CD4-positive, alpha-beta T cell treated with Interleukin-21 for 1 hour (primary cell): ENCODE results near the gene PSMD2.
"Not testable (repeated sequence)": the region's sequence is repeated elsewhere in the genome, so short reads cannot be mapped to it uniquely, and the experiment has no call there.

Source experiments
- DNase-seq: peaks from one replicate; pipeline ENCODE4 v3.0.0-alpha.2; 2020

PSMD2 gene

DNA sequence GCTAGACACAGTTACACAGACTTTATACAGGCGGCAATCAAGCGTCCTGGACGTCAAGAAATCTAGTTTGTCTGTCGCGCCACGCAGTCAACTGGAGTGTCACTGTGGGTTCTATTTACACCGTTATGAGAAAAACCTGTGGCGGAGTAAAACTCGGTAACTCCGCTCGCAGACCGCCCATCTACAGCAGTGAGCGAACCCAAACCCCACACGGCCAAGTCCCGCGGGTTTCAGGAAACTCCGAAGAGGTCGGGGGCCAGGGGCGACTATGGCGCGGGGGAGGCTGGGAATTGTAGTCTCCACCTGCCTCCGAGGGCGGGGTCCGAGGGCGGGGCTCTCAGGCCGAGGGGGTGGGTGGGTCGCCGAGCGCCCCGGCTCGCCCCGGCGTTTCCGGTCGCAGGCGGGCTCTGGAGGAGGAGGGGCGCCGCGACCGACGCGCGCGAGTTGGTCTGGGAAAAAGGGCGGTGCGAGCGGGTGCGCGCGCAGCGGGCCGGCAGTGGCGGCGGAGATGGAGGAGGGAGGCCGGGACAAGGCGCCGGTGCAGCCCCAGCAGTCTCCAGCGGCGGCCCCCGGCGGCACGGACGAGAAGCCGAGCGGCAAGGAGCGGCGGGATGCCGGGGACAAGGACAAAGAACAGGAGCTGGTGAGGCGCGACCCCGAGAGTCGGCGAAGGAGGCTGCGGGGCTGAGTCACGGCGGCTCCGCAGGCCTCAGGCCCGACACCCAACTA lies at the start of gene PSMD2:
Gene PSMD2 (plus strand): TSS at position 483 of the 729 bp plus-strand sequence. CDS start 26 bp downstream, at position 509.
- peak; percentile 98 for DNase-seq

DNA sequence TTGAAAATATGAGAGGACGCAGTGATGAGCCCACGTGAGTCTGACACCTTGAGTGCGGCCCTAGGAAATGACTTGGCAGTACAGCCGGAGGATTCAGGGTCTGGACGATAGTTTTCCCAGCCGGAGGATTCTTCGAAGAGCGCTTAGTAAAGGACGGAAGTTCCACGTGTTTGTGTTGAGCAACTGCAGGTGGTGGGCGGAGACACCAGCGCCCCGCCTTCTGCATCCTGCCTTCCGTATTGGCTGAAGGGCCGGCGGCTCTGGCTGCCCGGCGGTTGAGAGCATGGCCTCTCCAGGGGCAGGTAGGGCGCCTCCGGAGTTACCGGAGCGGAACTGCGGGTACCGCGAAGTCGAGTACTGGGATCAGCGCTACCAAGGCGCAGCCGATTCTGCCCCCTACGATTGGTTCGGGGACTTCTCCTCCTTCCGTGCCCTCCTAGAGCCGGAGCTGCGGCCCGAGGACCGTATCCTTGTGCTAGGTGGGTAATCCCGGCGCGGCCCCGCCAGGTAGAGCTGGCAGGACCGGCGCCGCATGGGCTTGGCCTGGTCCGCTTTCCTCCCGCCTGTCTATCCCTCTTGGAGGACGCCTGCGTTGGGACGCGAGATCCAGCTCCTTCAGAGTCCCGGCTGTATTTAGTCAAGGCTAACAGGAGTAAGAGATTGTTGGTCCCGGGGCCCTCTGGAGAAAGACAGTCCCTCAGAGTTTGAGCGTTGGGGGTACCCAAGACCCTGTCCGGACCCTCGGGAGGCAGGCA lies 49.5 kb upstream of the PSMD2 start, which contains the start of gene EEF1AKMT4:
Gene EEF1AKMT4 (plus strand): TSS at position 261 of the 755 bp plus-strand sequence. CDS start 23 bp downstream, at position 284.
- DNase-seq: peak; percentile 98

DNA sequence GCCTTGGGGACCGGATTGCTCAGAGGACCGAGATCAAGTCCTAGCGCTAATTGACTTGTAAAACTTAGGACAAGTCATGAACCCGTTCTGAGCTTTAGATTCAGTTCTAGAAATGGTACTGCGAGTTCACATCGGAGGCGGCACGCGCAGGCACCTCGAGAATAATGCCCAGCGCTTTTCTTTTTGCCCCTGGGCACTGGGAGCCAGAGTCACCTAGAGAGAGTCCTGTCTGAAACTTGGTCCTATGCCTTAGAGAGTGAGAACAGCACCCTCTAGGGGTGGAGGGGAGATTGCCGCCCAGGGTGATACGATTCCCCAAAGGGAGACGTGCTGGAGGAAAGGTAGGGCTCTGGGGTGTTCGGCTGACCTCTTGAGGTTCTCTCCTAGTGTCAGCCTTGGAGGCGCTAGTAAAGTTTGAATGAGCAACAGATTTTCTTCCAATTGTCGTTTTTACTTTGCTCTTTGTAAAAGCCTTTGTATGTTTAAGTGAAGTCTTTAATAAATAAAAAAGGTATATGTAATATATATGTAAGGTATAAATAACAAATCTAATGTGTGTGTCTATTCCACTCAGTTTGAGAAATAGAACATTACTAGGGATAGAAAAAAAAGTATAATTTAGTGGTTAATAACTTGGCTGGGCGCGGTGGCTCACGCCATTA lies 48.7 kb upstream of the PSMD2 start:
- DNase-seq: peak; percentile 91

DNA sequence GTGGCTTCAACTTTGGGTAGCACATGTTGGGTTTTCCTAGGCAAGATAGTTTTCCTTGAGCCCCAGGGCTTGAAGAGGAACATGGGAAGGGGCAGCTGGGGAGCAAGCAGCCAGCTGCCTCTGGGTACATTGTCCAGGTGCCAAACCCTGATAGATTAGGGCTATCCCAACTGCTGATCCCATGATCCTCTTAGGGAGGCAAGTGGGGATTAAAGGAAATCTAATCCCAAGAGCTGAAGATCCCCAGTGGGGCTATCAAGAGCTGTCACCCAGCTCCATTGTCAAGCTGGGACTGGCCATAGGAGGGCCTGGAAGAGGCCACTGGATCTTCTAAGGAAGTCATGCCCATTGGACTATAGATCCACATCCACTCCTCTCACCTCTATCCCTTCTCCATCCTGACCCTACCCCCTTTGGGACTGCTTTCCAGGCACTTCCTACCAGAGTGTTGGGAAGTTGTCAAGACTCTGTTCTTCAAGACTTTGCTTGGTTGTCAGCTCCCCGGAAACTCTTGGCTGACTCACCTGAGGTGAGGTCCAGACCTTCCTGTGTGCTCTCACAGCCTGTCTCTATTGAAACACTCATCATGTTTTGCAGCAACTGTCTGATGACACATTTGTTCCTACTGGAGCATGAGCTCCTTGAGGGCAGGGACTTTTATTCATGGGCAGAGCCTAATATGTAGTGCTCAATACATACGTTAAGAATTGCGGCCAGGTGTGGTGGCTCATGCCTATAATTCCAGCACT lies 43.6 kb upstream of the PSMD2 start:
- DNase-seq: no peak

DNA sequence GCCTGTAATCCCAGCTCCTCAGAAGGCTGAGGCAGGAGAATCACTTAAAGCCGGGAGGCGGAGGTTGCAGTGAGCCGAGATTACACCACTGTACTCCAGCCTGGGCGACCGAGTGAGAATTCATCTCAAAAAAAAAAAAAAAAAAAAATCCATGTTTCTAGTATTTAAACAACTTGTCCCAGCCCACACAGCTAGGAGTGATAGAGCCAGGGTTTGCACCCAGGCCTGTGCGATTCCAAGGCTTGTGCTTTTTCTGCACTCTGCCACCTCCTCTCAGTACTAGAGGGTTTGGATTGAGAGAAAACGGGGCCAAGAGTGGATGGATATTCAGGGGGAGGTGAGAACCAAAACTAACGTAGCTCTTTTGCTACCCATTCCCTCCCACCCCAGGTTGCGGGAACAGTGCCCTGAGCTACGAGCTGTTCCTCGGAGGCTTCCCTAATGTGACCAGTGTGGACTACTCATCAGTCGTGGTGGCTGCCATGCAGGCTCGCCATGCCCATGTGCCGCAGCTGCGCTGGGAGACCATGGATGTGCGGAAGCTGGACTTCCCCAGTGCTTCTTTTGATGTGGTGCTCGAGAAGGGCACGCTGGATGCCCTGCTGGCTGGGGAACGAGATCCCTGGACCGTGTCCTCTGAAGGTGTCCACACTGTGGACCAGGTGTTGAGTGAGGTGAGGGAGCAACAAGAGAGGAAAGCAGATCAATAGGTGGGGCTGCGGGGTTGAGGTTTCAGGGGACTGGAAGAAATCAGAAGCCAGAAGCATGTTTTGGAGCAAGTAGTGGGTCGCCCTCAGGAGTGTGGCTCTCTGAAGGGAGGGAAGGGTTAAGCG lies 41.7 kb upstream of the PSMD2 start:
- DNase-seq: no peak

DNA sequence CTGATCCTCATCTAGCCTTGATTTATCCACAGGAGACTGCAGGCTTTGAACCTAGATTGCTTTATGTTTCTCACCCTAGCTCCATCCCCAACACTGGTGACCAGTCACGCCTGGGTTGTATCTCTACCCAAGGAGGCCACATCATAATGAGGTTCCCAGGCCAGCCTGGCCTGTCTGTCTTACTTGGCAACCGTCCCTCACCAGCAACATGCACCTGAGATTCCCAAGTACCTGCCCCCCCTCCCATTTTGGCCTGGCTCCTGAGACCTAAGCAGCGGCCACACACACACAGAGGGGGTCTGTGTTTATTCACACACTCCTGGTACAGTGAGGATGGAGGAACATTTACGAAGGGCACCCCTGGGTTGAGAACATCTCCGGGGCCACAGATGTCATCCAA lies 40.1 kb upstream of the PSMD2 start:
- no peak for DNase-seq

DNA sequence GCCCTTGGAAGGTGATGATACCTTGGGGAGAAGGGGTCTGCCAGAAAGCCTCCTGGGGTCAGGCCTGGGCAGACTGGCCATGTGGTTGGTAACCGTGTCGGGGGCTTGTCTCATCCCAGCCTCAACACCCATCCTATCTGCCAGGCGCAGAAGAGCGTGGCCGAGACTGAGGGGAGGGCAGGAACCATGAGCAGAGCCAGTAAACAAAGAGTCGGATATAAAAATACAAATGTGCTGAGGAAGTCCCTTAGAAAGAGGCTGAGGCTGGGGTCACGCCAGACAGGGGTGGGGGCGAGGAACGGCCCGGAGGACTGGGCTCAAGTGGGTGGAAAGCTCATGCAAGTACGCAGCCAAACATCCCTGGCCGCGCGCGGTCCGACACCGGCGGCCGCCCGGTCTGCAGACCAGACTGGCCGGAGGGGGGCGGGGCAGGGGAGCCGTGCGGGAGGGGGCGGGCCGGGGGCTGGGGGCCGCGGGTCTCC lies 39.6 kb upstream of the PSMD2 start:
- DNase-seq: no peak

DNA sequence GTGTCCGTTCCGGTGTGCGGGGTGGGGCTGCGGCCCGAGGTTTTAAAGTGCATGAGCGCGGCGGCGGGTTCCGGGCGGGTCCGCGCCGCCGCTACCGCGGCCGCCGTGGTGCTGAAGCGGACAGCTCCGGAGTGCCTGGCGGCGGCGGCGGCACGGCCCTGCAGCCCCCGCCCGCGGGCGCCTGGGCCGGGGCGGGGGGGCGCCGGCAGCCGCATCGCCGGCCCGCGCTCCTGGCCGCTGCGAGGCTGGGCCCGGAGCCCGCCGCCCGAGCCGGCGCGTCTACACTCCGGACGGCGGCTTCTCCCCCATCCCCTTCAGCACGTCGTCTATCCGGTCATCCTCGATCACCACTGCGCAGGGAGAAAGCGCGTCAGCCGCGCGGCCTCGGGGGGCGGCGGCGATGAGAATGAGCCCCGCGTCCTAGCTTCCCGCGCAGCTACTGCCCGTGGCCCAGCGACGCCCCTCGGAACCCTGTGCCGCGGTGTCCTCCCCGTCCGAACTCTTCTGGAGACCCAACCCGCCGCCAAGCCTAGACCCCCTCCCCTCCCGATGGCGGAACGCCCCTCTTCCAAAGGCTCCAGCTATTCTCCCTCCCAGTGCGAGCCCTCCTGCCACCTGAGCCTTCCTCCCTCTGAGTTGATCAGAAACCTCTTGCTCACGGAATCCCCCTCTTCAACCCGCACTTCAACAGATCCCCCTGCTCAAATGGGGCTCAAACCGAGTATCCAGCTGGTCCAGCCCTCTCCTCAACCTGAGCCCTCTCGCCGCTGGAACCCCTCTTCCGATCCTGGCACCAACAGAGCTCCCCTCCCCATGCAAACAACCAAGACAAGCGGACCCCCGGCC lies 38.9 kb upstream of the PSMD2 start:
- DNase-seq: peak; percentile 40

DNA sequence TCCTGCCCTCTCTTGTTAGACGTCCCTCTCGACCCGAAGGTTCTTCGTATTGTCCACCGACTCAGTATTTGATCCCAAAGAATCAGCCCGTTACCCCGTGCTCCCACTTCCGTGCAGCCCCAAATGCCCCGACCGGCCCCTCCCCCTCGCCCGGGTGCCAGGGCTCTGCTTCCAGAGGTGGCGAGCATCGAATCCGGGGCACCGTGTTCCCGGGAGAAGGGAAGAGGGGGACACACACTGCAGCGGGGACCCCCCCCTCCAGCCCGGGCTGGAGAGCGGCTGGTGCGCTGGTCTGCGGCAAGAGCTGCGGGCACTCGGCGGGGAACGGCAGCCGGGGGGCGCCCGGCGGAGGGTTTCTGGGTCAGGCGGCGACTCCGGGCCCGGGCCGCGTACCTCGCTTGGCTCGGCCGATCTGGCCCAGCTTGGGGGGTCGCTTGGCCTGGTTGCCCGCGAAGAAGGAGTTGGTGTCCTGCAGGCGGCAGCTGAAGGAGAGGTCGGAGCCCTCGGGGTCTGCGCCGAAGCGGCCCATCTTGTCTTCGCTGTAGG lies 38.2 kb upstream of the PSMD2 start:
- no peak for DNase-seq

DNA sequence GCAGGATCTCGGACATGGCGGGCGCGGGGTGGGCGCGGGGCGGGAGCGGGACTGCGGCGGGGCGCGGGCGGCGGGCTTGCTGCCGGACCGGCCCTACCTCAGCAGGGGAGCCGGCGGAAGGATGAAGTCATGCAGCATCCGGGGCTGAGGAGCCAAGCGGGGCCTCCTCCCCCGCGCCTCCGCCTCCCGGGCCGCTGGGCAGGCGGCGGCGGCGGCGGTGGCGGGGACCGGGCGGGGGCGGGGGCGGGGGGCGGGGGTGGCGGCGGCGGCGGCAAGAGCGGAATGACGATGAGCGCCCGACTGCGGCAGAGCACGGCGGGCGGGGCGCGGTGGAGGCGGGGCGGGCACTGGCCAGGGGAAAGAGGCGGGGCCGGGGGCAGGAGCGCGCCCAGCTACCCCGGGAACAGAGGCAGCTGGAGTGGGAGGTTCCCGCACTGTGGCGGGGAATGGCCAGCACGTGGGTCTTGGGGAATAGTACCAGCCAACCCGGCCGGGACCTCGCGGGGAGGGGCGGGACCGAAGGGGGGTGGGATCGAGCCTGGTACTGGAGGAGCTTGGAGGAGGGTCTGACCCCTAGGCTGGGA lies 37.7 kb upstream of the PSMD2 start, which contains the start of gene CAMK2N2:
Gene CAMK2N2 (minus strand): TSS at position 284 of the 584 bp plus-strand sequence. CDS start 268 bp downstream, at position 16.
- DNase-seq: peak; percentile 71

DNA sequence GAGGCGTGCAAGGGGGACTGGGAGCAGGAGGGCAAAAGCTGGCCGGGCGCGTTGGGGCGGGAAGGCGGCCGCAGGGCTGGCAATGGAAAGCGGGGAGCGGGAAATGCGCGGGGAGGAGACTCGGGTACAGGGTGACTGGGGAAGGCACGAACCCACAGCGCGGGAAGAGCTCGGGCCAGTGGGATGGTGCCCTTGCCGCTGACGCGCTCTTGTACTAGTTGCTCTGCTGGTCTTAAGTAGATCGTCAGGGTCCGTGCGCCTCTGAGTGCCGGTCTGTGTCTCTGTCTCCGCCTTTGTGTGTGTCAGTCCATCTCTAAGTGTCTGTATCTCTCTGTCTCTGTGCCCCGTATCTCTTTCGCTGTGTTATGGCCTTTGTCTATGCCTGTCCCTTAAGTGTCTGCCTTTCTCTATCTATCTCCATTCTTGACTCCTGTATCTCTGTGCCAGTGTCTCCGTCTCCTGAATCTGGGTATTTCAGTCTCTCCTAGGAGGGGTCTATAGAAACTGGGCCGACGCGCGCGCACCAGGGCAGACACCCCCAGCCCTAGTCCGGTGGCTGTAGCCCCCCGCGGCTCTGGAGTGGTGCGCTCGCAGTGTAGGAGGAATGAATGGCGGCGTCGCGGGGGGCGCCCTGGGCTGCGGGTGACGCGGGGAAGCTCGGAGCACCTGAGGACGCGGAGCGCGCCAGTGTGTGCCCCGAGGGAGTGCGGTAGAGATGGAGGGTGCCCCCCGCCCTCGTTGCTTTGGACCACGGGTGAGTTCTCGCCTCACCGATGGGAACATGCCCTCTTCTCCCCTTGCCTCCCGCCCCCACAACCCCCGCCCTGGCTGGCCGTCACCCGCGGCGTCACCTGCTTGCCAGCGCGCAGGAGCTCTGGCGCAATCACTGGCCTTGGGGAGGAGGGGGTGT lies 36.9 kb upstream of the PSMD2 start:
- DNase-seq: no peak

DNA sequence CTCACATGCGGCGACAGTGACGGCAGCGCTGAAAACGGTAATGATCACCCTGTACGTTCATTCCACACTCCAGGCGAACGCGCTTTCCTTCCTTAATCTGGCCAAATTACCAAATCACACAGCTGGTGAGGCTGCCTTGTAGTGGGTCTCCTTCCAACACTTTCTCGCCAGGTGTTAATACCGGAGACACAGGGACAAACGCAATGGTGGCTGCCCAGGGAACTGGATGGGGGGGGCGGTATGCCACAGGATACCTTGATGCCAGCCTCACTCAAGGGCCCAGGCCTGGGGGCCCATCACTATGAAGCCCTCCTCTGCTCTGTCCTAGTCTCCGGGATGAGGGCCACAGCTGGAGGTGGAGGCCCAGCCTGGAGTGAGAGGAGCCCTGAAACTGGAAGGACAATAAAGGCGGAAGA lies 36.3 kb upstream of the PSMD2 start:
- DNase-seq: no peak

DNA sequence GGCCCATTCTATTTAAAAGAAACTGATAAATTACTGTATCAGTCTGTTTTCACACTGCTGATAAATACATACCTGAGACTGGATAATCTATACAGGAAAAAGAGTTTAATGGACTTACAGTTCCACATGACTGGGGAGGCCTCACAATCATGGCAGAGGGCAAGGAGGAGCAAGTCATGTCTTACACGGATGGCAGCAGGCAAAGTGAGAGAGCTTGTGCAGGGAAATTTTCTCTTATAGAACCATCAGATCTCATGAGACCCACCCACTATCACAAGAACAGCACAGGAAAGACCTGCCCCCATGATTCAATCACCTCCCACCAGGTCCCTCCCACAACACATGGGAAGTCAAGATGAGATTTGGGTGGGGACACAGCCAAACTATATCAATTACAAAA lies 31.8 kb upstream of the PSMD2 start:
- not testable (repeated sequence) for DNase-seq

DNA sequence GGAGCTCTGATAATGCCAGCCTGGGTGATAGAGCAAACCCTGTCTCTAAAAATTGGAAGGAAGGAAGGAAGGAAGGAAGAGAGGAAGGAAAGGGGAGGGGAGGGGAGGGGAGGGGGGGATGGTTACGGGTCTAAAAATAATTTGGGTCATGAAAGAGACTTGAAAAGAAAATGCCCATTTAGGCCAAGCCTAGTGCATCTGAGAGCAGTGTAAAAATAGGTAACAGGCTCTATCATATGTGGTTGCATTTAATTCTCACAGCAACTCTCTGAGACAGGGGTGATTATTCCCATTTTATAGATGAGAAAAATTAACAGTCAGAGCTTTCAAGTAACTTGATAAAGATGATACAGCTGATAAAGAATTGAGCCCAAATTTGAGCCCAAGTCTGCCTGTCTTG lies 26.8 kb upstream of the PSMD2 start:
- no peak for DNase-seq

DNA sequence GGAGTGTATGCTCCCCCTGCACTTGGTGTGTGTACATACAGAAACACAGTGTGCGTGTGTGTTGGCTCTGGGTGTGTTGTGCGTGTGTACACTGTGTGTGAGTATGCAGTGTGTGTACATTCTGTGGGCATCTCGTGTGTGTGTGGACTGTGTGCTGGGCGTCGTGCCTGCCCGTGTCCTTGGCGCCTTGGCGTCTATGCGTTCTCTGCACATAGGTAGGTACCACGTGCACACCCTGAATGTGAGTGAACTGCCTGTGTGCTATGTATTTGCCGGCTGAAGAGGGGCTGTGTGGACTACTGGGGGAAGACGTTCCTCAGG lies 23.7 kb upstream of the PSMD2 start:
- DNase-seq: no peak

DNA sequence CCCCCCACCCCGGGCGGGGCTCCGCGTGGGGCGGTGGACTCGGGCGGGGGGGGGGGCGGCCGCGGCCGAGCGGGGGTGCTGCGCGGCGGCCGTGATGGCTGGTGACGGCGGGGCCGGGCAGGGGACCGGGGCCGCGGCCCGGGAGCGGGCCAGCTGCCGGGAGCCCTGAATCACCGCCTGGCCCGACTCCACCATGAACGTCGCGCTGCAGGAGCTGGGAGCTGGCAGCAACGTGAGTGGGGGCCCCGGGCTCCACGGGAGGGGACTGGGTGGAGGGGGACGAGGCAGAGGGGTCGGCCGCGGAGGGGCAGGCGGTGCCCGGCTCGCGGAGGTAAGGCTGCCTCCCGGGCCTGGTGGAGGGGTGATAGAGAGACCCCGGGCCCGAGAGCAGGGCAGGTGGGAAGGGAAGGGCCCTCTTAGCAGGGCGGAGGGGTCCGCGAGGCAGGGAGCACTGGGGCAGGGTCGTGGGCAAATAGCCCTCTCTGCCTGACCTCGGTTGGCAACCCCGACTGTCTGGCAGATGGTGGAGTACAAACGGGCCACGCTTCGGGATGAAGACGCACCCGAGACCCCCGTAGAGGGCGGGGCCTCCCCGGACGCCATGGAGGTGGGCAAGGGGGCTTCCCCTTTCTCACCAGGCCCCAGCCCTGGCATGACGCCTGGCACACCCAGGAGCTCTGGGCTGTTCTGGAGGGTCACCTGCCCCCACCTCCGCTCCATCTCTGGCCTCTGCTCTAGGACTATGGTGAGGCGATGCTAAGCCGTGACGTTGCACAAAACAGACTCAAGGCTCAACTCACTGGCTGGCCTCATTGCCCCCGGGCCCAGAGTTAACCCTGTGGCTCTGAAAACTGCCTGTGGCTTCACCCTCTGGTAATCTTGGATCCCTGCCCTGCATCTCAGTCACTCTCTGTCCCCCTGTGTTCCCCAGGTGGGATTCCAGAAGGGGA lies 22.8 kb upstream of the PSMD2 start, which contains the start of gene ECE2:
Gene ECE2 (plus strand): TSS at position 62 of the 950 bp plus-strand sequence. CDS start 132 bp downstream, at position 194.
- DNase-seq: no peak

DNA sequence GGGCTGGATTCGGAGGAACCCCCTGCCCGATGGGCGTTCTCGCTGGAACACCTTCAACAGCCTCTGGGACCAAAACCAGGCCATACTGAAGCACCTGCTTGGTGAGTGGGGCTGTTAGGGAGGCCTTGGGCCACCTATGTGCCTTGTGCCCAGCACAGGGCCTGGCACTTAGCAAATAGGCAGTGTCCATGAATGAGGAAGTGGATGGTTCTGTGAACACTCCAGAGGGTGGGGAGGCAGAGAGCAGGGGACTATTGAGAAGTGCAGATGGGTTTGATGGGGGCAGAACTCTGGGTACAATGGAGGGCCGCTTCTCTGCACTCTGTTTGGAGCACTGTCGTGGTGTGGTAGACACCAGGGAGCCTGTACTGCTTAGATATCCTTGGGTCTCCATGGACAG lies 21.7 kb upstream of the PSMD2 start:
- no peak for DNase-seq

DNA sequence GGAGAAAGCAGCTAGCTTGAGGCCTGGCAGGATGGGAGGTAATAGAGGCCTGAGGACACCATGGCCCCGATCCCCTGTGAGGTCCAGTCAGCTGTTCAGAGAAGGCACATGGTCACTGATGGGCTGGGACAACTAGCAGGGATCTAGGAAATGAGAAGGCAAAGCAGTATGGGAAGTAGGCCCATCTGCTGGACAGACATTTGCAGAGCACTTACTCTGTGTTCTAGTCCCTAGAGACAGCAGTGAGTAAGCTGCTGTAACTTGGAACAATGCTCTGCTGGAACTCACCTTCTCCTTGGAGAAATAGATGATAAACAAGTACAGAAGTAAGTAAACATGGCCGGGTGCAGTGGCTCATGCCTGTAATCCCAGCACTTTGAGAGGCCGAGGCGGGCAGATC lies 16.1 kb upstream of the PSMD2 start:
- no peak for DNase-seq
